Neural cell (in vitro differentiated cells): ENCODE data around the gene NCBP1. TPM values are rescaled to one million over a fixed set of nuclear protein-coding genes. Genes with fewer than 3 reads are reported as not detected.
A peak's percentile ranks its signal among the peaks of the same experiment; 100 is the strongest.

Experiments used
- H2AFZ ChIP-seq: fragments of 200-600, 300-800 bp; sonication (generic), shearing (Covaris generic); 2 replicates; pipeline ENCODE4 v1.6.0; 2014; ENCODE audit warnings: low read depth, mild to moderate bottlenecking, antibody characterized with exemption, low read length, moderate library complexity
- H3F3A ChIP-seq: fragments of 200-600 bp; shearing (Covaris generic); 2 replicates; pipeline ENCODE4 v1.6.1; 2016; ENCODE audit warnings: mild to moderate bottlenecking, moderate library complexity, mixed read lengths, antibody characterized with exemption, low read length; ENCODE audit not compliant: insufficient read depth, poor library complexity, severe bottlenecking
- H3K27ac ChIP-seq: fragments of 200-600, 300-800 bp; sonication (generic), shearing (Covaris generic); 2 replicates; pipeline ENCODE4 v1.5.1; 2014; ENCODE audit warnings: mild to moderate bottlenecking, low read length, moderate library complexity
- H3K27me3 ChIP-seq: fragments of 300-800, 200-600 bp; sonication (generic), shearing (Covaris generic); 2 replicates; pipeline ENCODE4 v1.6.0; 2014; ENCODE audit warnings: mild to moderate bottlenecking, low read depth, low read length, moderate library complexity; ENCODE audit not compliant: insufficient read depth
- H3K36me3 ChIP-seq: fragments of 300-800, 200-600 bp; sonication (generic), shearing (Covaris generic); 2 replicates; pipeline ENCODE4 v1.5.1; 2014; ENCODE audit warnings: mild to moderate bottlenecking, antibody characterized with exemption, low read length, moderate library complexity; ENCODE audit not compliant: insufficient read depth
- H3K4me2 ChIP-seq: fragments of 300-800, 200-600 bp; sonication (generic), shearing (Covaris generic); 2 replicates; pipeline ENCODE4 v1.6.0; 2014; ENCODE audit warnings: mild to moderate bottlenecking, low read length
- H3K4me3 ChIP-seq: fragments of 300-800, 200-600 bp; sonication (generic), shearing (Covaris generic); 2 replicates; pipeline ENCODE4 v1.5.1; 2014; ENCODE audit warnings: mild to moderate bottlenecking, low read length, moderate library complexity
- H3K79me2 ChIP-seq: fragments of 200-600 bp; shearing (Covaris generic); replicated peaks from 2 replicates; pipeline ENCODE4 v1.6.0; 2014; ENCODE audit warnings: mild to moderate bottlenecking, low read length, moderate library complexity; ENCODE audit not compliant: insufficient read depth
- H3K9ac ChIP-seq: fragments of 300-800, 200-600 bp; sonication (generic), shearing (Covaris generic); 2 replicates; pipeline ENCODE4 v1.6.1; 2016; ENCODE audit warnings: mild to moderate bottlenecking, low read length, mixed read lengths
- H3K9me2 ChIP-seq: fragments of 200-600 bp; shearing (Covaris generic); 2 replicates; pipeline ENCODE4 v1.6.1; 2016; ENCODE audit warnings: mild to moderate bottlenecking, low read length, mixed read lengths; ENCODE audit not compliant: insufficient read depth
- H3K9me3 ChIP-seq: fragments of 200-600, 300-800 bp; sonication (generic), shearing (Covaris generic); 2 replicates; pipeline ENCODE4 v1.6.1; 2016; ENCODE audit warnings: mild to moderate bottlenecking, mixed run types, low read length, moderate library complexity, mixed read lengths
- H4K20me1 ChIP-seq: fragments of 200-600 bp; shearing (Covaris generic); 2 replicates; pipeline ENCODE4 v1.6.1; 2016; ENCODE audit warnings: mild to moderate bottlenecking, mixed run types; ENCODE audit not compliant: insufficient read depth
- EP300 ChIP-seq: fragments of 450-650 bp; conservative IDR thresholded peaks from 2 replicates; pipeline ENCODE4 v1.6.1; 2014; ENCODE audit warnings: antibody characterized with exemption, mild to moderate bottlenecking, moderate library complexity; ENCODE audit not compliant: poor library complexity, severe bottlenecking
- EZH2 ChIP-seq: fragments of 200-600, 300-800 bp; shearing (Covaris generic), sonication (generic); IDR thresholded peaks from 2 replicates; pipeline ENCODE4 v1.6.1; 2014; ENCODE audit warnings: antibody characterized with exemption, low read length, borderline replicate concordance, mild to moderate bottlenecking; ENCODE audit not compliant: insufficient read depth, poor library complexity, severe bottlenecking
- MXI1 ChIP-seq: fragments of 450-650 bp; conservative IDR thresholded peaks from 2 replicates; pipeline ENCODE4 v1.6.1; 2014; ENCODE audit warnings: antibody characterized with exemption, mild to moderate bottlenecking; ENCODE audit not compliant: poor library complexity, severe bottlenecking
- POLR2AphosphoS5 ChIP-seq: IDR thresholded peaks from 2 replicates; pipeline ENCODE4 v1.6.1; 2012
- RAD21 ChIP-seq: fragments of 450-650 bp; conservative IDR thresholded peaks from 2 replicates; pipeline ENCODE4 v1.6.1; 2014; ENCODE audit warnings: antibody characterized with exemption, mild to moderate bottlenecking, moderate library complexity
- SMC3 ChIP-seq: fragments of 450-650 bp; conservative IDR thresholded peaks from 2 replicates; pipeline ENCODE4 v1.6.1; 2014; ENCODE audit warnings: antibody characterized with exemption, mild to moderate bottlenecking, moderate library complexity; ENCODE audit not compliant: poor library complexity
- TAF1 ChIP-seq: IDR thresholded peaks from 2 replicates; pipeline ENCODE4 v1.6.1; 2012; ENCODE audit warnings: low read depth
- polyA plus RNA-seq: library from polyadenylated mRNA; depleted of rRNA; stranded (reverse); fragments of >200 nt; gene quantifications from 2 replicates; pipeline ENCODE4 v1.2.3, GENCODE V29; 2014
- TF ChIP-seq, protein P1 (sequence below): IDR thresholded peaks from 2 replicates; pipeline ENCODE4 v1.6.1; 2012; ENCODE audit warnings: borderline replicate concordance
- TF ChIP-seq, protein P2 (sequence below): fragments of 450-650 bp; IDR thresholded peaks from 2 replicates; pipeline ENCODE4 v1.5.1; 2014; ENCODE audit warnings: antibody characterized with exemption, mild to moderate bottlenecking, moderate library complexity; ENCODE audit not compliant: poor library complexity, severe bottlenecking

NCBP1 gene
- polyA plus RNA-seq, 1 donor from 2014 or later: 30.6 TPM

GRCh38 chr9:97694769-97695168, 61.1 kb downstream of the NCBP1 start:
- Histone ChIP-seq H3F3A (no peaks in the 10 kb centered on the region), H3K9ac (no peak overlapping the region), H3K4me2 (peak overlapping the region; percentile 76), H4K20me1 (no peaks in the 10 kb centered on the region), H2AFZ (no peak overlapping the region), H3K27ac (no peak overlapping the region), H3K9me3 (no peaks in the 10 kb centered on the region), H3K36me3 (no peaks in the 10 kb centered on the region), H3K9me2 (no peaks in the 10 kb centered on the region), H3K4me3 (peak overlapping the region; percentile 80), H3K27me3 (no peaks in the 10 kb centered on the region), H3K79me2 (peaks cover 26% of the 10 kb centered on the region)
- TF ChIP-seq RAD21 (no peak), EP300 (no peak), SMC3 (no peak), MXI1 (no peak), POLR2AphosphoS5 (no peak), TAF1 (no peak), EZH2 (no peak)
- TF ChIP-seq, protein P1, sequence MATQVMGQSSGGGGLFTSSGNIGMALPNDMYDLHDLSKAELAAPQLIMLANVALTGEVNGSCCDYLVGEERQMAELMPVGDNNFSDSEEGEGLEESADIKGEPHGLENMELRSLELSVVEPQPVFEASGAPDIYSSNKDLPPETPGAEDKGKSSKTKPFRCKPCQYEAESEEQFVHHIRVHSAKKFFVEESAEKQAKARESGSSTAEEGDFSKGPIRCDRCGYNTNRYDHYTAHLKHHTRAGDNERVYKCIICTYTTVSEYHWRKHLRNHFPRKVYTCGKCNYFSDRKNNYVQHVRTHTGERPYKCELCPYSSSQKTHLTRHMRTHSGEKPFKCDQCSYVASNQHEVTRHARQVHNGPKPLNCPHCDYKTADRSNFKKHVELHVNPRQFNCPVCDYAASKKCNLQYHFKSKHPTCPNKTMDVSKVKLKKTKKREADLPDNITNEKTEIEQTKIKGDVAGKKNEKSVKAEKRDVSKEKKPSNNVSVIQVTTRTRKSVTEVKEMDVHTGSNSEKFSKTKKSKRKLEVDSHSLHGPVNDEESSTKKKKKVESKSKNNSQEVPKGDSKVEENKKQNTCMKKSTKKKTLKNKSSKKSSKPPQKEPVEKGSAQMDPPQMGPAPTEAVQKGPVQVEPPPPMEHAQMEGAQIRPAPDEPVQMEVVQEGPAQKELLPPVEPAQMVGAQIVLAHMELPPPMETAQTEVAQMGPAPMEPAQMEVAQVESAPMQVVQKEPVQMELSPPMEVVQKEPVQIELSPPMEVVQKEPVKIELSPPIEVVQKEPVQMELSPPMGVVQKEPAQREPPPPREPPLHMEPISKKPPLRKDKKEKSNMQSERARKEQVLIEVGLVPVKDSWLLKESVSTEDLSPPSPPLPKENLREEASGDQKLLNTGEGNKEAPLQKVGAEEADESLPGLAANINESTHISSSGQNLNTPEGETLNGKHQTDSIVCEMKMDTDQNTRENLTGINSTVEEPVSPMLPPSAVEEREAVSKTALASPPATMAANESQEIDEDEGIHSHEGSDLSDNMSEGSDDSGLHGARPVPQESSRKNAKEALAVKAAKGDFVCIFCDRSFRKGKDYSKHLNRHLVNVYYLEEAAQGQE: no peak
- TF ChIP-seq, protein P2, sequence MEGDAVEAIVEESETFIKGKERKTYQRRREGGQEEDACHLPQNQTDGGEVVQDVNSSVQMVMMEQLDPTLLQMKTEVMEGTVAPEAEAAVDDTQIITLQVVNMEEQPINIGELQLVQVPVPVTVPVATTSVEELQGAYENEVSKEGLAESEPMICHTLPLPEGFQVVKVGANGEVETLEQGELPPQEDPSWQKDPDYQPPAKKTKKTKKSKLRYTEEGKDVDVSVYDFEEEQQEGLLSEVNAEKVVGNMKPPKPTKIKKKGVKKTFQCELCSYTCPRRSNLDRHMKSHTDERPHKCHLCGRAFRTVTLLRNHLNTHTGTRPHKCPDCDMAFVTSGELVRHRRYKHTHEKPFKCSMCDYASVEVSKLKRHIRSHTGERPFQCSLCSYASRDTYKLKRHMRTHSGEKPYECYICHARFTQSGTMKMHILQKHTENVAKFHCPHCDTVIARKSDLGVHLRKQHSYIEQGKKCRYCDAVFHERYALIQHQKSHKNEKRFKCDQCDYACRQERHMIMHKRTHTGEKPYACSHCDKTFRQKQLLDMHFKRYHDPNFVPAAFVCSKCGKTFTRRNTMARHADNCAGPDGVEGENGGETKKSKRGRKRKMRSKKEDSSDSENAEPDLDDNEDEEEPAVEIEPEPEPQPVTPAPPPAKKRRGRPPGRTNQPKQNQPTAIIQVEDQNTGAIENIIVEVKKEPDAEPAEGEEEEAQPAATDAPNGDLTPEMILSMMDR: no peak

- Histone ChIP-seq H3K27ac (no peak overlapping the region), H3K79me2 (peaks cover 26% of the 10 kb centered on the region), H3K36me3 (no peaks in the 10 kb centered on the region), H4K20me1 (no peaks in the 10 kb centered on the region), H2AFZ (no peak overlapping the region), H3F3A (no peaks in the 10 kb centered on the region), H3K4me3 (peak overlapping the region; percentile 80), H3K4me2 (peak overlapping the region; percentile 76), H3K9me3 (no peaks in the 10 kb centered on the region), H3K27me3 (no peaks in the 10 kb centered on the region), H3K9ac (no peak overlapping the region), H3K9me2 (no peaks in the 10 kb centered on the region)
- TF ChIP-seq EP300 (no peak), SMC3 (no peak), EZH2 (no peak), RAD21 (no peak), POLR2AphosphoS5 (no peak), TAF1 (no peak), MXI1 (no peak)
- TF ChIP-seq, protein P2: no peak
- TF ChIP-seq, protein P1: no peak
These were observed 61.8 kb downstream of the NCBP1 start for GRCh38 chr9:97695390-97695789.
